ENCODE measurements around the gene HMG20A. TPM values are rescaled to one million over a fixed set of nuclear protein-coding genes. Genes with fewer than 3 reads are reported as not detected.

Gene HMG20A
- total RNA-seq, 4 donors from 2014 or later, result 38.4 to 122 (median 41.6) TPM

GRCh38 chr15:77391372-77391951 lies 29.2 kb upstream of the HMG20A start:
- H3K9me3 ChIP-seq, result peaks cover 0 to 10% (median 0%) of the 10 kb centered on the region in 4 donors
- no peak overlapping the region for H3K4me3 ChIP-seq
- H3K4me1 ChIP-seq, result no peaks in the 10 kb centered on the region
- no peak overlapping the region for H3K27ac ChIP-seq
- no peak for DNase-seq
- no peak for TF ChIP-seq CTCF (IDR thresholded peaks at IDR 0.05)
- no peak for TF ChIP-seq POLR2A (IDR thresholded peaks at IDR 0.05)
- H3K36me3 ChIP-seq, result no peaks in the 10 kb centered on the region
- H3K27me3 ChIP-seq, result no peaks in the 10 kb centered on the region

GRCh38 chr15:77392762-77393470 lies 27.8 kb upstream of the HMG20A start:
- H3K36me3 ChIP-seq, result no peaks in the 10 kb centered on the region
- no peak overlapping the region for H3K27ac ChIP-seq
- TF ChIP-seq POLR2A (IDR thresholded peaks at IDR 0.05) (no peak), CTCF (IDR thresholded peaks at IDR 0.05) (no peak)
- DNase-seq, result no peak
- H3K4me3 ChIP-seq, result no peak overlapping the region
- no peaks in the 10 kb centered on the region for H3K4me1 ChIP-seq
- H3K9me3 ChIP-seq, result peaks cover 0 to 10% (median 0%) of the 10 kb centered on the region in 4 donors
- H3K27me3 ChIP-seq, result no peaks in the 10 kb centered on the region

GRCh38 chr15:77393471-77393840 lies 27.2 kb upstream of the HMG20A start:
- H3K4me1 ChIP-seq, result no peaks in the 10 kb centered on the region
- no peak for DNase-seq
- H3K4me3 ChIP-seq, result no peak overlapping the region
- no peak overlapping the region for H3K27ac ChIP-seq
- TF ChIP-seq CTCF (IDR thresholded peaks at IDR 0.05) (no peak), POLR2A (IDR thresholded peaks at IDR 0.05) (no peak)
- H3K27me3 ChIP-seq, result no peaks in the 10 kb centered on the region
- no peaks in the 10 kb centered on the region for H3K36me3 ChIP-seq
- peaks cover 0 to 14% (median 0%) of the 10 kb centered on the region in 4 donors for H3K9me3 ChIP-seq

- H3K4me1 ChIP-seq, result no peaks in the 10 kb centered on the region
- no peak overlapping the region for H3K27ac ChIP-seq
- no peaks in the 10 kb centered on the region for H3K27me3 ChIP-seq
- no peak for DNase-seq
- no peak overlapping the region for H3K4me3 ChIP-seq
- no peaks in the 10 kb centered on the region for H3K36me3 ChIP-seq
- peaks cover 0 to 17% (median 0%) of the 10 kb centered on the region in 4 donors for H3K9me3 ChIP-seq
- no peak for TF ChIP-seq CTCF (IDR thresholded peaks at IDR 0.05)
- TF ChIP-seq POLR2A (IDR thresholded peaks at IDR 0.05), result no peak
Observed at GRCh38 chr15:77395013-77395774, 25.5 kb upstream of the HMG20A start.

- no peak overlapping the region for H3K27ac ChIP-seq
- no peak for DNase-seq
- TF ChIP-seq CTCF (IDR thresholded peaks at IDR 0.05), result no peak
- no peak for TF ChIP-seq POLR2A (IDR thresholded peaks at IDR 0.05)
- no peak overlapping the region for H3K4me3 ChIP-seq
- no peaks in the 10 kb centered on the region for H3K4me1 ChIP-seq
- H3K36me3 ChIP-seq, result no peaks in the 10 kb centered on the region
- no peaks in the 10 kb centered on the region for H3K27me3 ChIP-seq
- peaks cover 0 to 17% (median 0%) of the 10 kb centered on the region in 4 donors for H3K9me3 ChIP-seq
Observed at GRCh38 chr15:77396692-77397091, 24.0 kb upstream of the HMG20A start.

Data from Peyer's patch (tissue), 4 donors.